ENCODE measurements around the gene FOXK1. TPM values are rescaled to one million over a fixed set of nuclear protein-coding genes. Genes with fewer than 3 reads are reported as not detected.
A peak's percentile ranks its signal among the peaks of the same experiment; 100 is the strongest.

Gene FOXK1
- polyA plus RNA-seq, 3 donors: 0.33 to 16.8 (median 0.76) TPM

- H3K4me1 Mint-ChIP-seq: peaks cover 35% of the 10 kb centered on the region
- intact Hi-C loops (cut with micrococcal nuclease): no loop called here
- DNase-seq: peak; percentile 58 to 70 (median 61)
- Histone ChIP-seq H3K27ac (ENCODE audit: low read depth in 1 of 2, low read length in 2 of 2) (peak overlapping the region; percentile 29 to 71), H2AFZ (ENCODE audit: insufficient read depth, low read depth, low read length, poor library complexity, severe bottlenecking) (no peak overlapping the region), H3K9ac (ENCODE audit: insufficient read depth, low read length, poor library complexity, severe bottlenecking) (peak overlapping the region; percentile 27), H3K4me1 (ENCODE audit: control insufficient read depth in 1 of 2, insufficient read depth in 2 of 2, low read length in 2 of 2) (peaks cover 11 to 25% of the 10 kb centered on the region in 2 donors), H3K27me3 (ENCODE audit: control insufficient read depth in 2 of 2, insufficient read depth in 2 of 2, low read length in 2 of 2) (no peaks in the 10 kb centered on the region), H3K79me2 (ENCODE audit: insufficient read depth, low read length) (peaks cover 89% of the 10 kb centered on the region), H3K9me3 (replicated peaks in 1 of 2; ENCODE audit: control insufficient read depth in 1 of 2, insufficient read depth in 1 of 2, low read length in 2 of 2) (no peaks in the 10 kb centered on the region), H3K4me3 (replicated peaks in 1 of 3; ENCODE audit: low read depth in 2 of 3, low read length in 3 of 3) (peak overlapping the region in 1 of 3 experiments; percentile 58), H4K20me1 (ENCODE audit: insufficient read depth, low read length) (peaks cover 50% of the 10 kb centered on the region), H3K4me2 (replicated peaks; ENCODE audit: extremely low read depth, low read length, poor library complexity, severe bottlenecking) (peak overlapping the region; percentile 61), H3K36me3 (replicated peaks in 1 of 2; ENCODE audit: control insufficient read depth in 1 of 2, insufficient read depth in 2 of 2, low read length in 2 of 2) (peaks cover 21 to 29% of the 10 kb centered on the region in 2 donors)
- H3K36me3 Mint-ChIP-seq: peaks cover 33 to 58% of the 10 kb centered on the region in 2 donors
- TF ChIP-seq, protein P1, sequence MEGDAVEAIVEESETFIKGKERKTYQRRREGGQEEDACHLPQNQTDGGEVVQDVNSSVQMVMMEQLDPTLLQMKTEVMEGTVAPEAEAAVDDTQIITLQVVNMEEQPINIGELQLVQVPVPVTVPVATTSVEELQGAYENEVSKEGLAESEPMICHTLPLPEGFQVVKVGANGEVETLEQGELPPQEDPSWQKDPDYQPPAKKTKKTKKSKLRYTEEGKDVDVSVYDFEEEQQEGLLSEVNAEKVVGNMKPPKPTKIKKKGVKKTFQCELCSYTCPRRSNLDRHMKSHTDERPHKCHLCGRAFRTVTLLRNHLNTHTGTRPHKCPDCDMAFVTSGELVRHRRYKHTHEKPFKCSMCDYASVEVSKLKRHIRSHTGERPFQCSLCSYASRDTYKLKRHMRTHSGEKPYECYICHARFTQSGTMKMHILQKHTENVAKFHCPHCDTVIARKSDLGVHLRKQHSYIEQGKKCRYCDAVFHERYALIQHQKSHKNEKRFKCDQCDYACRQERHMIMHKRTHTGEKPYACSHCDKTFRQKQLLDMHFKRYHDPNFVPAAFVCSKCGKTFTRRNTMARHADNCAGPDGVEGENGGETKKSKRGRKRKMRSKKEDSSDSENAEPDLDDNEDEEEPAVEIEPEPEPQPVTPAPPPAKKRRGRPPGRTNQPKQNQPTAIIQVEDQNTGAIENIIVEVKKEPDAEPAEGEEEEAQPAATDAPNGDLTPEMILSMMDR (IDR thresholded peaks at IDR 0.05): no peak
- 27% methylated on average over 15 of the region's 23 CpGs for WGBS (ENCODE audit: insufficient coverage)
- no peaks in the 10 kb centered on the region for H3K27me3 Mint-ChIP-seq (ENCODE audit: low read depth in 3 of 3)
- H3K4me3 Mint-ChIP-seq: peak overlapping the region; percentile 53 to 75
- H3K9me3 Mint-ChIP-seq: no peaks in the 10 kb centered on the region
- H3K27ac Mint-ChIP-seq: peak overlapping the region; percentile 62 to 86 (median 79)
Measured at GRCh38 chr7:4738711-4739527, 56.8 kb downstream of the FOXK1 start.

DNA sequence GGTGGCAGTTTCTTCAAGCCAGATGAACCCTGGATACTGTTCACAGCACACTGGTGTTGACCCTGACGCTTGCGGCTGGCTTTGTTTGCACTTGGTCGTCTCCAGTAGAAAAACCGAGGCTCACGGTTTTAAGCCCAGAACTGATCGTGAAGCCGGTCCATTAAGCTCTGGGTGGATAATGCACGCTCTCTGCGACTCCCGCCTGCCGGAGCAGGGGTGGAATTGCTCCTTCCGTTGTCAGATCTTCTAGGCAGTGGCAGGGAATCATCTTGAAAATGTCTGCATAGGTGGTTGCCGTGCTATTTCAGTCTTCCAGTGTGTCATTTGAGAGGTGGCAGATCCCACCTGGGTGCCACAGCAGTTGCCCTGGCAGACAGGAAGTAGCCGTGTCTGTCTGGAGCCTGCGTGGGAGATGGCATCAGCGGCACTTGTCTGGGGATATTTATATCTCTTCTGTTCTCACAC, 57.5 kb downstream of the FOXK1 start:
- Mint-ChIP-seq H3K9me3 (no peaks in the 10 kb centered on the region), H3K4me1 (peaks cover 37% of the 10 kb centered on the region), H3K36me3 (peaks cover 35 to 62% of the 10 kb centered on the region in 2 donors), H3K27me3 (ENCODE audit: low read depth in 3 of 3) (no peaks in the 10 kb centered on the region), H3K27ac (peak overlapping the region in 6 of 7 donors; percentile 30 to 81 (median 70)), H3K4me3 (no peak overlapping the region)
- Histone ChIP-seq H3K4me1 (ENCODE audit: control insufficient read depth in 1 of 2, insufficient read depth in 2 of 2, low read length in 2 of 2) (peaks cover 17 to 31% of the 10 kb centered on the region in 2 donors), H4K20me1 (ENCODE audit: insufficient read depth, low read length) (peaks cover 44% of the 10 kb centered on the region), H3K36me3 (replicated peaks in 1 of 2; ENCODE audit: control insufficient read depth in 1 of 2, insufficient read depth in 2 of 2, low read length in 2 of 2) (peaks cover 21 to 29% of the 10 kb centered on the region in 2 donors), H3K27me3 (ENCODE audit: control insufficient read depth in 2 of 2, insufficient read depth in 2 of 2, low read length in 2 of 2) (no peaks in the 10 kb centered on the region), H3K79me2 (ENCODE audit: insufficient read depth, low read length) (peaks cover 88% of the 10 kb centered on the region), H3K4me3 (replicated peaks in 1 of 3; ENCODE audit: low read depth in 2 of 3, low read length in 3 of 3) (no peak overlapping the region), H3K9me3 (replicated peaks in 1 of 2; ENCODE audit: control insufficient read depth in 1 of 2, insufficient read depth in 1 of 2, low read length in 2 of 2) (no peaks in the 10 kb centered on the region), H2AFZ (ENCODE audit: insufficient read depth, low read depth, low read length, poor library complexity, severe bottlenecking) (no peak overlapping the region), H3K27ac (ENCODE audit: low read depth in 1 of 2, low read length in 2 of 2) (peak overlapping the region in 1 of 2 donors; percentile 71), H3K4me2 (replicated peaks; ENCODE audit: extremely low read depth, low read length, poor library complexity, severe bottlenecking) (no peak overlapping the region), H3K9ac (ENCODE audit: insufficient read depth, low read length, poor library complexity, severe bottlenecking) (no peak overlapping the region)
- 91% methylated on average over 13 of the region's 16 CpGs for WGBS (ENCODE audit: insufficient coverage)
- TF ChIP-seq, protein P1 (IDR thresholded peaks at IDR 0.05): no peak
- intact Hi-C loops (cut with micrococcal nuclease): no loop called here
- no peak for DNase-seq
